8988T (cell line): Measurements from ENCODE around the gene TBCEL.

Experiments
- DNase-seq: peaks from one replicate; pipeline ENCODE4 v3.0.0; 2011

TBCEL gene

GRCh38 chr11:121067026-121067425, 43.1 kb downstream of the TBCEL start:
- no peak for DNase-seq

- no peak for DNase-seq
Observed at GRCh38 chr11:121067453-121067852, 43.6 kb downstream of the TBCEL start.

- no peak for DNase-seq
Observed at GRCh38 chr11:121067962-121068647, 44.2 kb downstream of the TBCEL start.

GRCh38 chr11:121068787-121069186, 44.9 kb downstream of the TBCEL start:
- no peak for DNase-seq

- DNase-seq: no peak
Observed at GRCh38 chr11:121070951-121071845, 47.3 kb downstream of the TBCEL start.

- no peak for DNase-seq
Observed at GRCh38 chr11:121071846-121072450, 48.0 kb downstream of the TBCEL start.

GRCh38 chr11:121081321-121081720, 57.4 kb downstream of the TBCEL start:
- no peak for DNase-seq

- no peak for DNase-seq
Observed at GRCh38 chr11:121082219-121082618, 58.3 kb downstream of the TBCEL start.

GRCh38 chr11:121082670-121083069, 58.8 kb downstream of the TBCEL start:
- DNase-seq: no peak

GRCh38 chr11:121086866-121087265, 63.0 kb downstream of the TBCEL start:
- no peak for DNase-seq

- no peak for DNase-seq
Observed at GRCh38 chr11:121089566-121089965, 65.7 kb downstream of the TBCEL start.

- no peak for DNase-seq
Observed at GRCh38 chr11:121090145-121090721, 66.3 kb downstream of the TBCEL start.

- DNase-seq: no peak
Observed at GRCh38 chr11:121091492-121092152, 67.7 kb downstream of the TBCEL start.

GRCh38 chr11:121095561-121095960, 71.7 kb downstream of the TBCEL start:
- no peak for DNase-seq

- no peak for DNase-seq
Observed at GRCh38 chr11:121099364-121099763, 75.5 kb downstream of the TBCEL start.

GRCh38 chr11:121099885-121100284, 76.0 kb downstream of the TBCEL start:
- DNase-seq: no peak

GRCh38 chr11:121100943-121101342, 77.0 kb downstream of the TBCEL start, which contains the start of gene TECTA:
TSS of gene TECTA (plus strand) at chr11:121101243. CDS start at chr11:121102666, 1,423 bp downstream.
- DNase-seq: no peak

- DNase-seq: no peak
Observed at GRCh38 chr11:121104312-121104762, 80.4 kb downstream of the TBCEL start.

GRCh38 chr11:121105063-121105480, 81.2 kb downstream of the TBCEL start:
- no peak for DNase-seq

GRCh38 chr11:121105481-121106195, 81.7 kb downstream of the TBCEL start:
- no peak for DNase-seq

- DNase-seq: no peak
Observed at GRCh38 chr11:121106812-121107211, 82.9 kb downstream of the TBCEL start.

- no peak for DNase-seq
Observed at GRCh38 chr11:121108413-121108812, 84.5 kb downstream of the TBCEL start.
